AG08396 (cell line): ENCODE data around the gene RMND1.
"Not testable (repeated sequence)": the region's sequence is repeated elsewhere in the genome, so short reads cannot be mapped to it uniquely, and the experiment has no call there.

Source experiments
- DNase-seq: peaks from one replicate; pipeline ENCODE4 v3.0.0; 2012; ENCODE audit warnings: low spot score, mixed read lengths

Gene RMND1

DNA sequence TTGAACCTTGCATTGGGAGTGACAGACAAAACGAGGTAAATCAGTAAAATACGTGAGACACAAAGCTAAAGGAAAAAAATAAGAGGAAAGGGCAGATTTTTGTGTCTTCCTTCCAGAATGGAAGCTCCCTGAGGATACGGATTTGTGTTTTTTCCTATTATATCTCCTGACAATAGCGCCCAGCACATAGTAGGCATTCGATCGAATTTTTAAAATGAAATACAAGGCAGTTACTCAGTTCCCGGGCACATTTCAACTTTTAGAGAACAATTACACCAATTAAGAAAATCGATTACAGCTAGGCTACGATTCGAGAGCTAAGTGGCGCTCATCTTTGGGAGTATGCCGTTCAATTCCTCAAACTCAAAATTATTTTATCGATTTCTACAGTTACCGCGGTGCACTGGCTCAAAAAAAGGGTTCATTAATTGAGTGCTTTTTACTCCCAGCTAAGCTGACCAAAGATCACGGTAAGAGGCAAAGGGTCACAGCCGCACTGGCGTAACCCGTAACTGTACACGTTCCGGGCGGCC is 443 bp downstream of the RMND1 start:
- no peak for DNase-seq

DNA sequence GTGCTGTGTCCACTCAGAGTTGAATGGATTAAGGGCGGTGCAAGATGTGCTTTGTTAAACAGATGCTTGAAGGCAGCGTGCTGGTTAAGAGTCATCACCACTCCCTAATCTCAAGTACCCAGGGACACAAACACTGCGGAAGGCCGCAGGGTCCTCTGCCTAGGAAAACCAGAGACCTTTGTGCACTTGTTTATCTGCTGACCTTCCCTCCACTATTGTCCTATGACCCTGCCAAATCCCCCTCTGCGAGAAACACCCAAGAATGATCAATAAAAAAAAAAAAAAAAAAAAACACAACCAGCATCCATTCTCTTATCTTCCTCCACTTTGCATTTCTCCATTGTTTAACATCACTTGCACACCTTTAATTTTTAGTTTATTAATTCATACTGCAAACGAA is 998 bp downstream of the RMND1 start:
- DNase-seq, result not testable (repeated sequence)

DNA sequence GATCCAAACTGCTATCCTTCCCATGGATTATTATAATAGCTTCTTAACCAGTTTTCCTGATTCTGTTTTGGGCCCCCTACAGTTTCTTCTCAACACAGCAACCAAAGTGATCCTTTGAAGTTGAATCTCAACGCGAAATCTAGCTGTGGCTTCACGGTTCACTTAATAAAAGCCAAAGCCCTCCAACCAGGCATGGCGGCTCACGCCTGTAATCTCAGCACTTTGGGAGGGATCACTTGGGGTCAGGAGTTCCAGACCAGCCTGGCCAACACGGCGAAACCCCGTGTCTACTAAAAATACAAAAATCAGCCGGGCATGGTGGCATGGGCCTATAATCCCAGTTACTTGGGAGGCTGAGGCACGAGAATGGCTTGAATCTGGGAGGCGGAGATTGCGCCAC is 3.3 kb downstream of the RMND1 start:
- no peak for DNase-seq

GRCh38 chr6:151447237-151447636 is 4.7 kb downstream of the RMND1 start:
- DNase-seq, result no peak

DNA sequence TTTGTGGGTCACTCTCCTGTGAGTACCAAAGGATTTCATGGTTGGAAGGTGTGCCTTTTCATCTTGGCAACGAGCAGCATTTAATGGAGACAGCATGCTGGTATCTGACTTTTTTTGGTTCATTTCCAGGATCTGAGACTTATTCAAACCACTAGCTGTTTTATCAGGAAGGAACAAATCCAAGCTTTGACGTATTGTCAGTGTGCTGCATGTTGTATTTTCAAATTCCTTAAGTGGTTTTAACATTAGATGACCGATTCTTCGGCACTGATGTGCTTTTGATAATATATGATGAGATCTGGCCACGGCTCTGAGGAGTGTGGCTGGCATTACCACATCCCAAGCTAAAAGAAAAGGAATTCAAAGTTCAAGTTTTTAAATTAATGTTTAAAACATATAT is 6.4 kb downstream of the RMND1 start:
- DNase-seq, result peak; percentile 29

- DNase-seq, result no peak
Observed at GRCh38 chr6:151443911-151444621, 7.9 kb downstream of the RMND1 start.

- no peak for DNase-seq
Observed at GRCh38 chr6:151443454-151443853, 8.5 kb downstream of the RMND1 start.

GRCh38 chr6:151442371-151442770 is 9.6 kb downstream of the RMND1 start:
- DNase-seq, result no peak

DNA sequence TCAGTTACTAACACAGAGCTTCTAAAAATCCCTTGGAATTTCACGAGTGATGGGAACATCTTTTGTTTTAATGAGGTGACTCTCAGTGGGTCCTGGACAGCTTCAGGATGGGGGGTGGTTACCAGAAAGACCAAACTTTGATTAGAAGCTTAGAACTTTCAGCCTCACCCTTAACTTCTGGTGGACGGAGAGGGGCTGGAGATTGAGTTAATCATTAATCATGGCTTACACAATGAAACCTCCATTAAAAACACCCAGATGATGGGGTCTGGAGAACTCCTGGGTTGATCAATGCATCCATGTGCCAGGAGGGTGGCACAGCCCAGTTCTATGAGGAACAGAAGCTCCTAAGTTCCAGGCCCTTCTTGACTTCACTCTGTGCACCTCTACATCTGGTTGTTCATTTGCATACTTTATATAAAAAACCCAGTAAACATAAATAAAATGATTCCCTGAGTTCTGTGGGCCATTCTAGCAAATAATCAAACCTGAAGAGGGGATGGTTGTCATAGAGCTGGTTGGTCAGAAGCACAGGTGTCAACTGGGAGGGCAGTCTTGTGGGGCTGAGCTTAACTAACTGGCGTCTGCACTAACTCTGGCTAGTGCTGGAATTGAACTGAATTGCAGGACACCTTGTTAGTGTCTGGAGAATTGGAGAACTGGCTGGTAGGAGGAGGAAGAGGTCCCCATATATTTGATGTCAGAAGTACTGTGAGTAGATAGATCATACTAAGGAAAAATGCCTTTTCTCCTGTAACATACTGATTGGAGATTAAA is 10.3 kb downstream of the RMND1 start:
- no peak for DNase-seq

DNA sequence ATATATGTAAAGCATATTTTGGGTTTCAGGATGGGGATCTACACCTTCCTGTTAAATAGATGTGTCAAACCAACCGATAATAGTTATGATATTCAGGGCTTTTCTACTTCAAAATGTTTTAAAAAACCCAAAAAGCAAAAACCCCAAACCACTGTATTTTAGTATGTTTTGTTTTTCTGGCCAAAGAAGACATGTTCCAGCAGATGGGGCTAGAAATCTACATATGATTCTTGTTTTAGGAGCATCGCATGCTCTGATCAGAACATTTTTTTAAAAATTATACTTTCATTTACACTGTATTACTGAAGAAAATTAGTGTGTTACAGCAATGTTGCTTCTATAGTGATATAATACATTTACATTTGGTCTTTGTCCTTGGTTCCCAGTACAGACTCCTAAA is 11.0 kb downstream of the RMND1 start:
- no peak for DNase-seq

GRCh38 chr6:151440498-151440897 is 11.4 kb downstream of the RMND1 start:
- DNase-seq, result no peak

GRCh38 chr6:151437401-151437800 is 14.5 kb downstream of the RMND1 start:
- DNase-seq, result no peak

- DNase-seq, result peak; percentile 19
Observed at GRCh38 chr6:151436802-151437201, 15.1 kb downstream of the RMND1 start.

DNA sequence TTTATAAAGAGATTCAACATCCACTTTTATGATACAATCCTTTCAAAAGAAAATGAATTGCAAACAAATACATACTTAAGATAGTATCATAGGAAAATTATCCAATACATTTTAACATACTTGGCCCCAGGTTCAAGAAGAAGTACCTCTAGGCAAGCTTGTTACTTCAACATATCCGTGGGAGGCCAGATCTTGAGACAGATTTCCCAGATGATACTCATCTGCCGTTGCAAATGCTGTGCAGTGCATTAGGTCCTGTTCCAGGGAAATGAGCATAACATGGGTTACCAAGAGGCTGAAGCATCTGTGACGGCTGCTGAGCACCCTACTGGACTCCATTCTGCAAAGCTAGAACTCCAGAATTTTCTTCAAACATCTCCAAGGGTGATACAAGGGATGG is 15.6 kb downstream of the RMND1 start:
- DNase-seq, result no peak

- DNase-seq, result no peak
Observed at GRCh38 chr6:151434369-151434768, 17.6 kb downstream of the RMND1 start.

DNA sequence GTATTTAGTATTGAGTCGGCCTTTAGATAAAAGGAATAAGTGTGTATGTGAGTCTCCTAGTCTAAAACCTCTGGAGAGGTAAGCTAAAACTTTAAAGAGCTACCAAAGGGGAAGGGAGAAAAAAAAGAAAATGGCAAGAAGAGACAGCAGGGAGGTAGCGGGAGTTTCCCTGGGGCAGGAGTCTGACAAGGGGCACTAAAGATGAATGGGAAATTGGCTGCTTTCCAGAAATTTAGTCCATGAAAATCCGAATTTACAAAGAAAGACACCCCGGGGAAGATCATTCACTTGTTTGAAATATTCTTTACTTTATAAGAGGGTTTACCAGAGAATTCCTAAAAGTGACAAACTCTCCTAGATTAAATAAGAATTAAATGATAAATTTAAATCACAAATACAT is 19.3 kb downstream of the RMND1 start:
- DNase-seq, result no peak

GRCh38 chr6:151431337-151431736 is 20.6 kb downstream of the RMND1 start:
- no peak for DNase-seq

DNA sequence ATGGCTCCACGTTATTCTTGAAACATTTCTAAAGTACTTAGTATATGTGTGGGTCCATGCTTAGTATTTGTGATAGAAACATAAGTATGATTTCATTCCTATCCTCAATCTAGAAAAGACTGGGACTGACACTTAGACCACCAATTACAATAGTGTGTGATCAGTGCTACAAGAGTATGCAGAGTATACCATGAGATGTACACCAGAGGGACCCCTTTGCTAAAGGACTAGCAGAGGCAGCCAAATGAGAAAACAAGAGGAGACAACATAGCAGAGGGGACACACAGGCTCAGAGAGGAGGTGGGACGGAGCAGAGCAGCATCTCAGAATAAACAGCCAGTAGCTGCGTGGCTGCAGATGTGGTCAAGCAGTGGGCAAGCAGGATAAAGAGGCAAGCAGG is 21.0 kb downstream of the RMND1 start:
- DNase-seq, result no peak

DNA sequence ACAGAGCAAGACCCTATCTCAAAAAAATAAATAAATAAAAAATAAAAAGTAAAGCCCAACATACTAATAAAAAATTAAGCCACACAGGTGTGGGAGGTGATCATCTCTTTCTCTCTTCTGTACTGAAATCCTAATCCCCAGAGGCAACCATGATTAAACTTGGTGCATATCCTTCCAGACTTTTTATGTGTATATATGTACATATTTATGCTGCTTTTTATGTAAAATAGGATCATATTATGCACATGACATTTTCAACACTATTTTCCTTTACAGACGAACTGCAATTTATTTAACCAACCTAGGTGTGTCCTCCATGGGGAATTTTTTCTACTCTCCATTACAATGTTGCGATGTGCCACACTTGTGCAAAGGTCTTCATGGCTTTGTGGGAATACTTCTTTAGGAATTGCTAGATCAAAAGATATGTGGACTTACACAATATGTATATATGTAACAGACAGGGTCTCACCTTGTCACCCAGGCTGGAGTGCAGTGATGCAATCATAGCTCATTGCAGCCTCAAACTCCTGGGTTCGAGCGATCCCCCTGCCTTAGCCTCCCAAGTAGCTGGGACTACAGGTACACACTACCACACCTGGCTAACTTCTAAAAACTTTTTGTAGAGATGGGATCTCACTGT is 23.7 kb downstream of the RMND1 start:
- DNase-seq, result no peak

DNA sequence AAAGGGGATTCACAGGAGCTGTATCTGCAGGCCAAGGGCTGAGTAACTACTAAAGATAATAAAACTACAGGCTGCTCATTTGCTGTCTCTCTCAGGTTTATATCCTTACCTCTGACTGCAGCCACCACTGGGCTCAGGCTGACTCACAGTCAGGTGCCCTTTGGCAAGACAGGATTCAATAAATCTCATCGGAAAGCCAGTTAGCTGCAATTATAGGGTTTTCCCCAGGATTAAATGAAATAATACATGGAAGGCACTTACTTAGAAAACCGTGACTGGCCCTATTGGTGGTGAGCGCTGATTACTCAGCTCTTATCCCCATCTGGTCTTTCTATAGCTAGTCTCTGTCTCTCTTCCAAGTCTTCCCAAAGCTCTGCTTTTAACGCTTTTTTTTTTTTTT is 26.4 kb downstream of the RMND1 start:
- DNase-seq, result no peak

- no peak for DNase-seq
Observed at GRCh38 chr6:151422981-151423380, 28.9 kb downstream of the RMND1 start.

- DNase-seq, result no peak
Observed at GRCh38 chr6:151417477-151417876, 34.4 kb downstream of the RMND1 start.
